SIG-M5 treated with dmso at 0.1 percent for 504 hours (cell line): ENCODE data around the gene PTN.
"Not testable (repeated sequence)": the region's sequence is repeated elsewhere in the genome, so short reads cannot be mapped to it uniquely, and the experiment has no call there.

Experiments used
- DNase-seq: peaks from one replicate; lab custom pipeline; 2025; ENCODE audit not compliant: unreplicated experiment; lab: John Stamatoyannopoulos, UW

Gene PTN

GRCh38 chr7:137181619-137182018 lies 161.9 kb downstream of the PTN start:
- DNase-seq = not testable (repeated sequence)
